IMR-90 (cell line): ENCODE data around the gene COX6A2.
"Not testable (repeated sequence)": the region's sequence is repeated elsewhere in the genome, so short reads cannot be mapped to it uniquely, and the experiment has no call there.

ENCODE experiments used
- CHD1 ChIP-seq: IDR thresholded peaks from 2 replicates; pipeline ENCODE4 v1.6.1; 2012; ENCODE audit warnings: low read depth, low read length, improper control_type of control experiment
- CTCF ChIP-seq: conservative IDR thresholded peaks from 2 replicates; pipeline ENCODE4 v1.5.1; 2012; ENCODE audit warnings: mild to moderate bottlenecking, low read depth, low read length, improper control_type of control experiment
- FOS ChIP-seq: fragments of 150-350 bp; IDR thresholded peaks from 2 replicates; pipeline ENCODE4 v1.6.1; 2016; ENCODE audit warnings: low read depth, low read length
- POLR2A ChIP-seq: IDR thresholded peaks from 2 replicates; pipeline ENCODE4 v1.6.1; 2012; ENCODE audit warnings: mild to moderate bottlenecking, low read depth, low read length
- RAD21 ChIP-seq: IDR thresholded peaks from 2 replicates; pipeline ENCODE4 v1.6.1; 2012; ENCODE audit warnings: low read length, improper control_type of control experiment
- RCOR1 ChIP-seq: IDR thresholded peaks from 2 replicates; pipeline ENCODE4 v1.6.1; 2012; ENCODE audit warnings: mild to moderate bottlenecking, low read length, improper control_type of control experiment; ENCODE audit not compliant: insufficient replicate concordance
- RFX5 ChIP-seq: IDR thresholded peaks from 2 replicates; pipeline ENCODE4 v1.8.0; 2012; ENCODE audit warnings: low read depth, mild to moderate bottlenecking, low read length, moderate library complexity
- SMC3 ChIP-seq: fragments of 150-350 bp; IDR thresholded peaks from 2 replicates; pipeline ENCODE4 v1.6.1; 2016; ENCODE audit warnings: low read depth, mild to moderate bottlenecking, antibody characterized with exemption, low read length, moderate library complexity
- TF ChIP-seq, protein P1 (sequence below): fragments of 150-350 bp; IDR thresholded peaks from 2 replicates; pipeline ENCODE4 v1.6.1; 2017; ENCODE audit warnings: mild to moderate bottlenecking, antibody characterized with exemption, low read length, low read depth

- not testable (repeated sequence) for TF ChIP-seq FOS, CTCF, POLR2A, SMC3, RFX5, RAD21, CHD1, RCOR1
- TF ChIP-seq, protein P1, sequence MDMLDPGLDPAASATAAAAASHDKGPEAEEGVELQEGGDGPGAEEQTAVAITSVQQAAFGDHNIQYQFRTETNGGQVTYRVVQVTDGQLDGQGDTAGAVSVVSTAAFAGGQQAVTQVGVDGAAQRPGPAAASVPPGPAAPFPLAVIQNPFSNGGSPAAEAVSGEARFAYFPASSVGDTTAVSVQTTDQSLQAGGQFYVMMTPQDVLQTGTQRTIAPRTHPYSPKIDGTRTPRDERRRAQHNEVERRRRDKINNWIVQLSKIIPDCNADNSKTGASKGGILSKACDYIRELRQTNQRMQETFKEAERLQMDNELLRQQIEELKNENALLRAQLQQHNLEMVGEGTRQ = not testable (repeated sequence)
Measured at GRCh38 chr16:31439023-31439422, 10.9 kb upstream of the COX6A2 start.
